H1 (cell line): Measurements from ENCODE around the gene FAM171A1. TPM values are rescaled to one million over a fixed set of nuclear protein-coding genes. Genes with fewer than 3 reads are reported as not detected.

Experiments
- CTCF ChIA-PET: fragments of 300-600 bp; sonication (Branson Sonifier 250); formaldehyde crosslinking; loops from one replicate; lab custom pipeline; 2021; ENCODE audit not compliant: partially characterized antibody; lab: Charles Lee
- POLR2A ChIA-PET: fragments of 300-600 bp; sonication (Branson Sonifier 250); formaldehyde crosslinking; loops from one replicate; lab custom pipeline; 2021; ENCODE audit warnings: inconsistent platforms; ENCODE audit not compliant: partially characterized antibody; lab: Charles Lee
- DNase-seq, 2 experiments: peaks; one replicate each; pipeline versions ENCODE4 v3.0.0 to v3.0.0-alpha.2; 2010 to 2022; ENCODE audit warnings: low spot score in 2 of 2, low read depth in 1 of 2, mixed read lengths in 1 of 2
- FAIRE-seq: peaks from 2 replicates; lab custom pipeline; 2011; peaks lifted over from hg19 to GRCh38; lab: Jason Lieb, UNC
- H2AFZ ChIP-seq: 2 replicates; pipeline ENCODE4 v1.8.1; 2012; ENCODE audit warnings: low read length, inconsistent platforms
- H2AK5ac ChIP-seq: 2 replicates; pipeline ENCODE4 v1.6.1; 2013; ENCODE audit warnings: low read depth, low read length
- H2BK120ac ChIP-seq: replicated peaks from 2 replicates; pipeline ENCODE3; 2013; ENCODE audit warnings: low read depth, low read length, inconsistent platforms
- H2BK12ac ChIP-seq: 2 replicates; pipeline ENCODE4 v1.6.1; 2013; ENCODE audit warnings: low read depth, low read length
- H2BK15ac ChIP-seq: 2 replicates; pipeline ENCODE4 v1.6.1; 2013; ENCODE audit warnings: low read length
- H2BK20ac ChIP-seq: 2 replicates; pipeline ENCODE4 v1.6.1; 2013; ENCODE audit warnings: low read length
- H2BK5ac ChIP-seq: 2 replicates; pipeline ENCODE4 v1.6.1; 2013; ENCODE audit warnings: low read depth, low read length
- H3K14ac ChIP-seq: 2 replicates; pipeline ENCODE4 v1.6.1; 2013; ENCODE audit warnings: inconsistent platforms; ENCODE audit not compliant: insufficient read length
- H3K18ac ChIP-seq: 2 replicates; pipeline ENCODE4 v1.6.1; 2013; ENCODE audit warnings: low read length; ENCODE audit errors: extremely low read depth
- H3K23ac ChIP-seq: 2 replicates; pipeline ENCODE4 v1.6.1; 2013; ENCODE audit warnings: inconsistent platforms; ENCODE audit not compliant: insufficient read length
- H3K23me2 ChIP-seq: 2 replicates; pipeline ENCODE4 v1.6.1; 2013; ENCODE audit warnings: low read depth, low read length
- H3K27ac ChIP-seq: 2 replicates; pipeline ENCODE4 v1.6.1; 2011; ENCODE audit warnings: low read depth, low read length, inconsistent platforms
- H3K27me3 ChIP-seq, 4 experiments: replicated peaks in 1 of 4; 1 replicate in 1 of 4; 2 replicates in 3 of 4; pipeline versions ENCODE4 v1.6.1 to v1.8.1; 2011 to 2013; ENCODE audit warnings: low read length in 3 of 4, mild to moderate bottlenecking in 3 of 4, inconsistent platforms in 2 of 4, mixed read lengths in 2 of 4, moderate library complexity in 1 of 4; ENCODE audit not compliant: control insufficient read depth in 3 of 4, insufficient read depth in 3 of 4; ENCODE audit errors: extremely low read depth in 1 of 4
- H3K36me3 ChIP-seq, 4 experiments: 2 replicates each; pipeline versions ENCODE4 v1.6.1 to v1.8.1; 2011 to 2013; ENCODE audit warnings: mild to moderate bottlenecking in 4 of 4, low read length in 3 of 4, moderate library complexity in 2 of 4, control low read depth in 1 of 4, inconsistent platforms in 1 of 4; ENCODE audit not compliant: insufficient read depth in 4 of 4, control insufficient read depth in 2 of 4
- H3K4ac ChIP-seq: replicated peaks from 2 replicates; pipeline ENCODE3; 2013; ENCODE audit warnings: low read length, low read depth, mixed read lengths, inconsistent platforms; ENCODE audit not compliant: insufficient read length
- H3K4me1 ChIP-seq, 4 experiments: replicated peaks in 1 of 4; 1 replicate in 1 of 4; 2 replicates in 3 of 4; pipeline versions ENCODE4 v1.6.1 to v1.8.1; 2011 to 2013; ENCODE audit warnings: low read length in 3 of 4, inconsistent platforms in 2 of 4, mixed read lengths in 1 of 4; ENCODE audit not compliant: insufficient read depth in 4 of 4, control insufficient read depth in 3 of 4
- H3K4me2 ChIP-seq, 2 experiments: 2 replicates each; pipeline versions ENCODE4 v1.6.1 to v1.8.1; 2011 to 2013; ENCODE audit warnings: low read depth in 2 of 2, low read length in 2 of 2, control low read depth in 1 of 2, inconsistent platforms in 1 of 2, mild to moderate bottlenecking in 1 of 2; ENCODE audit not compliant: insufficient read depth in 1 of 2
- H3K4me3 ChIP-seq, 4 experiments: fragments of 200-600, 300-600 bp in 1 of 4; sonication (generic), shearing (Covaris generic), sonication (Bioruptor Twin) in 1 of 4; 2 replicates each; pipeline versions ENCODE4 v1.5.1 to v1.8.1; 2011 to 2016; ENCODE audit warnings: low read length in 4 of 4, low read depth in 3 of 4, control low read depth in 2 of 4, inconsistent platforms in 2 of 4, mild to moderate bottlenecking in 2 of 4, mixed read lengths in 1 of 4, moderate library complexity in 1 of 4; ENCODE audit not compliant: insufficient read depth in 2 of 4; ENCODE audit errors: extremely low read depth in 1 of 4
- H3K56ac ChIP-seq: replicated peaks from 2 replicates; pipeline ENCODE3; 2013; ENCODE audit warnings: low read depth, mild to moderate bottlenecking, mixed read lengths, low read length, inconsistent platforms; ENCODE audit not compliant: insufficient read length
- H3K79me1 ChIP-seq: 2 replicates; pipeline ENCODE4 v1.6.1; 2013; ENCODE audit warnings: low read depth, low read length, control low read depth
- H3K79me2 ChIP-seq, 2 experiments: 2 replicates each; pipeline versions ENCODE4 v1.6.1 to v1.8.1; 2012 to 2013; ENCODE audit warnings: low read length in 2 of 2, mild to moderate bottlenecking in 2 of 2, inconsistent platforms in 1 of 2; ENCODE audit not compliant: insufficient read depth in 2 of 2, control insufficient read depth in 1 of 2
- H3K9ac ChIP-seq, 4 experiments: replicated peaks in 1 of 4; 1 replicate in 1 of 4; 2 replicates in 3 of 4; pipeline versions ENCODE4 v1.6.1 to v1.8.1; 2011 to 2013; ENCODE audit warnings: low read depth in 3 of 4, low read length in 3 of 4, control low read depth in 2 of 4, mild to moderate bottlenecking in 2 of 4, moderate library complexity in 2 of 4, inconsistent platforms in 1 of 4; ENCODE audit errors: extremely low read depth in 1 of 4
- H3K9me3 ChIP-seq, 2 experiments: 2 replicates each; pipeline versions ENCODE4 v1.6.1 to v1.8.1; 2012 to 2013; ENCODE audit warnings: mild to moderate bottlenecking in 2 of 2, moderate library complexity in 2 of 2, control low read depth in 1 of 2, inconsistent platforms in 1 of 2, low read depth in 1 of 2, low read length in 1 of 2, mixed read lengths in 1 of 2; ENCODE audit not compliant: insufficient read depth in 2 of 2
- H4K20me1 ChIP-seq, 2 experiments: replicated peaks in 1 of 2; 2 replicates each; pipeline versions ENCODE3 to v1.8.1; 2011 to 2013; ENCODE audit warnings: inconsistent platforms in 2 of 2, low read length in 2 of 2, mild to moderate bottlenecking in 1 of 2; ENCODE audit not compliant: insufficient read depth in 2 of 2, control insufficient read depth in 1 of 2
- H4K5ac ChIP-seq: 2 replicates; pipeline ENCODE4 v1.6.1; 2013; ENCODE audit warnings: low read length, low read depth, mixed read lengths, inconsistent platforms; ENCODE audit not compliant: insufficient read length
- H4K8ac ChIP-seq: 2 replicates; pipeline ENCODE4 v1.8.0; 2013; ENCODE audit warnings: mild to moderate bottlenecking, moderate library complexity, low read length, inconsistent platforms; ENCODE audit not compliant: insufficient read depth; ENCODE audit errors: extremely low read depth
- H4K91ac ChIP-seq: replicated peaks from 2 replicates; pipeline ENCODE3; 2013; ENCODE audit warnings: low read length, mixed read lengths, inconsistent platforms; ENCODE audit not compliant: insufficient read length
- CREB1 ChIP-seq: IDR thresholded peaks from 2 replicates; pipeline ENCODE4 v1.6.1; 2012; ENCODE audit warnings: inconsistent platforms
- GABPA ChIP-seq: IDR thresholded peaks from 2 replicates; pipeline ENCODE4 v1.6.1; 2011; ENCODE audit warnings: mild to moderate bottlenecking, low read length, moderate library complexity, borderline replicate concordance; ENCODE audit not compliant: insufficient read depth
- HDAC6 ChIP-seq: IDR thresholded peaks from one replicate; pipeline ENCODE4 v1.7.1; 2012; ENCODE audit warnings: low read depth, mild to moderate bottlenecking, inconsistent platforms, low read length, moderate library complexity
- JUN ChIP-seq: IDR thresholded peaks from 2 replicates; pipeline ENCODE4 v1.6.1; 2011; ENCODE audit warnings: low read depth, mild to moderate bottlenecking, improper control_type of control experiment, low read length
- KDM4A ChIP-seq: IDR thresholded peaks from one replicate; pipeline ENCODE4 v1.7.1; 2012; ENCODE audit warnings: low read depth, mild to moderate bottlenecking, moderate library complexity, low read length, inconsistent platforms; ENCODE audit not compliant: severe bottlenecking
- MAFK ChIP-seq: IDR thresholded peaks from 2 replicates; pipeline ENCODE4 v1.6.1; 2012; ENCODE audit warnings: low read depth, mild to moderate bottlenecking, improper control_type of control experiment, low read length
- RFX5 ChIP-seq: IDR thresholded peaks from 2 replicates; pipeline ENCODE4 v1.6.1; 2011; ENCODE audit warnings: low read depth, low read length, improper control_type of control experiment, borderline replicate concordance
- SAP30 ChIP-seq: fragments of 300-600 bp; sonication (generic); IDR thresholded peaks from 2 replicates; pipeline ENCODE4 v1.7.1; 2012; ENCODE audit warnings: low read length, moderate library complexity, mild to moderate bottlenecking, inconsistent platforms; ENCODE audit not compliant: insufficient read depth, insufficient replicate concordance
- SIX5 ChIP-seq: IDR thresholded peaks from 2 replicates; pipeline ENCODE4 v1.6.1; 2011; ENCODE audit warnings: mild to moderate bottlenecking, low read depth, low read length
- SP4 ChIP-seq: IDR thresholded peaks from 2 replicates; pipeline ENCODE4 v1.6.1; 2012; ENCODE audit warnings: low read length, inconsistent platforms
- SRF ChIP-seq: IDR thresholded peaks from 2 replicates; pipeline ENCODE4 v1.6.1; 2011; ENCODE audit warnings: mild to moderate bottlenecking, low read depth, low read length, moderate library complexity
- TAF7 ChIP-seq: optimal IDR thresholded peaks from 2 replicates; pipeline ENCODE3; 2011; ENCODE audit warnings: low read depth, mild to moderate bottlenecking, inconsistent platforms, low read length, moderate library complexity, borderline replicate concordance
- WGBS, 2 experiments: shearing (Covaris generic) in 1 of 2; methylation state at CpG; one replicate each; pipeline versions ENCODE4 v1.1.6 to v1.1.7; 2013 to 2015; ENCODE audit warnings: low lambda C conversion rate in 2 of 2, mixed read lengths in 2 of 2, inconsistent platforms in 1 of 2, low coverage in 1 of 2, missing lambda C conversion rate in 1 of 2; ENCODE audit not compliant: insufficient replicate concordance in 2 of 2, insufficient coverage in 1 of 2, insufficient read length in 1 of 2; ENCODE audit errors: extremely low coverage in 1 of 2, missing lambda C conversion rate in 1 of 2; 5-methylcytosine and 5-hydroxymethylcytosine counted together
- polyA plus RNA-seq, 7 experiments: library from polyadenylated mRNA; depleted of rRNA in 3 of 7; stranded (reverse) in 5 of 7; unstranded in 2 of 7; fragments of >200 nt in 5 of 7; fragments of 200-250 nt in 2 of 7; gene quantifications; 1 replicate in 5 of 7; 2 replicates in 1 of 7; 4 replicates in 1 of 7; pipeline versions ENCODE4 v1.2.1 to v1.2.3, GENCODE V29; 2011 to 2013; ENCODE audit warnings: missing spikeins in 2 of 7, mixed read lengths in 2 of 7
- total RNA-seq: library from RNA; stranded (reverse); fragmentation: NEBNext Ultra II Directional; extraction: Animal tissue kit (Norgen Biotek cat#: 25700); gene quantifications from 2 replicates; pipeline ENCODE4 v1.2.1, GENCODE V29; 2021

Gene FAM171A1
- total and polyA plus RNA-seq, 2 of the 8 experiments (the other 6 are each of a cell fraction or from before 2014, with no cell fraction given), result 26.6 to 42.1 TPM

GRCh38 chr10:15254808-15255648 is 116.1 kb downstream of the FAM171A1 start:
- no peak for FAIRE-seq
- POLR2A ChIA-PET, result interaction anchor here (1.0 to 1.2 kb wide), 2 partner anchors 86 to 113 kb away, joined by 4 read pairs; partner anchors contain the start of gene NMT2
- H3K9ac ChIP-seq, result no peak overlapping the region
- TF ChIP-seq SIX5 (no peak), GABPA (no peak), SAP30 (no peak), JUN (no peak), SP4 (no peak), KDM4A (no peak), SRF (no peak), CREB1 (no peak), HDAC6 (no peak), MAFK (no peak), TAF7 (no peak), RFX5 (no peak)

More at GRCh38 chr10:15254808-15255648, 116.1 kb downstream of the FAM171A1 start:
- Histone ChIP-seq H4K91ac (no peak overlapping the region), H3K56ac (no peak overlapping the region), H3K79me2 (no peaks in the 10 kb centered on the region), H3K14ac (no peak overlapping the region), H3K9me3 (no peaks in the 10 kb centered on the region), H3K36me3 (no peaks in the 10 kb centered on the region), H3K23me2 (no peaks in the 10 kb centered on the region), H3K18ac (no peak overlapping the region), H2BK20ac (no peak overlapping the region), H2BK120ac (no peak overlapping the region), H4K5ac (no peak overlapping the region), H2AK5ac (no peak overlapping the region), H2BK12ac (no peak overlapping the region), H4K8ac (no peak overlapping the region), H3K4me2 (peak overlapping the region; percentile 1 to 50; a peak in 2 of 4 replicates), H3K79me1 (no peaks in the 10 kb centered on the region), H3K4ac (no peak overlapping the region), H3K4me1 (peaks cover 8 to 15% (median 12%) of the 10 kb centered on the region in 4 experiments), H3K4me3 (peak overlapping the region in 1 of 4 experiments; percentile 10; a peak in 2 of 8 replicates), H3K23ac (no peak overlapping the region), H2BK15ac (no peak overlapping the region), H3K27me3 (no peaks in the 10 kb centered on the region), H2AFZ (no peak overlapping the region), H4K20me1 (peaks cover 0 to 4% of the 10 kb centered on the region in 2 experiments), H2BK5ac (no peak overlapping the region), H3K27ac (no peak overlapping the region)
- CTCF ChIA-PET, result interaction anchor here (0.6 to 2.1 kb wide), 10 partner anchors 10 to 75 kb away, joined by 3 to 9 read pairs (median 3); no protein-coding TSS in a partner anchor
- WGBS, 2 experiments, result 48% methylated on average over 10 of the region's 10 CpGs; no CpG with 5 or more reads in 1 of the 2 experiments
- no peak for DNase-seq
